SK-N-SH treated with all-trans-retinoic acid at 6 μM for 48 hours (cell line): ENCODE data around the gene CNNM1.

Source experiments
- ATAC-seq: fragments of 200-7000 bp; cut with Tn5 transposase; 3 replicates; pipeline ENCODE4 v1.9.1; 2020; ENCODE audit warnings: mild to moderate bottlenecking, moderate library complexity
- BACH2 ChIP-seq: fragments of 250-450 bp; sonication (Bioruptor Pico); IDR thresholded peaks from 2 replicates; pipeline ENCODE4 v1.9.0; 2021; ENCODE audit warnings: mild to moderate bottlenecking, borderline replicate concordance
- CREB5 ChIP-seq: fragments of 250-450 bp; sonication (Bioruptor Pico); IDR thresholded peaks from 2 replicates; pipeline ENCODE4 v1.5.1; 2020; ENCODE audit warnings: low read depth, mild to moderate bottlenecking, moderate library complexity
- CSDC2 ChIP-seq: fragments of 250-450 bp; sonication (Bioruptor Pico); IDR thresholded peaks from 2 replicates; pipeline ENCODE4 v1.5.0; 2020; ENCODE audit warnings: mild to moderate bottlenecking, moderate library complexity
- CSRNP3 ChIP-seq: fragments of 250-450 bp; sonication (Bioruptor Pico); IDR thresholded peaks from 2 replicates; pipeline ENCODE4 v1.5.1; 2021; ENCODE audit warnings: mild to moderate bottlenecking, moderate library complexity
- ESRRG ChIP-seq: fragments of 250-450 bp; sonication (Bioruptor Pico); IDR thresholded peaks from 2 replicates; pipeline ENCODE4 v1.6.1; 2021; ENCODE audit warnings: mild to moderate bottlenecking
- OSR1 ChIP-seq: fragments of 250-450 bp; sonication (Bioruptor Pico); IDR thresholded peaks from 2 replicates; pipeline ENCODE4 v1.8.0; 2022; ENCODE audit warnings: moderate library complexity, mild to moderate bottlenecking, inconsistent platforms
- PATZ1 ChIP-seq: fragments of 250-450 bp; sonication (Bioruptor Pico); IDR thresholded peaks from 2 replicates; pipeline ENCODE4 v1.8.0; 2020; ENCODE audit warnings: mild to moderate bottlenecking, moderate library complexity, borderline replicate concordance
- POU6F1 ChIP-seq: fragments of 250-450 bp; sonication (Bioruptor Pico); IDR thresholded peaks from 2 replicates; pipeline ENCODE4 v1.8.0; 2021; ENCODE audit warnings: low read depth, mild to moderate bottlenecking, moderate library complexity, borderline replicate concordance
- PPARA ChIP-seq: fragments of 250-450 bp; sonication (Bioruptor Pico); IDR thresholded peaks from 2 replicates; pipeline ENCODE4 v1.5.0; 2020; ENCODE audit warnings: mild to moderate bottlenecking, borderline replicate concordance
- SNAI2 ChIP-seq: fragments of 250-450 bp; sonication (Bioruptor Pico); IDR thresholded peaks from 2 replicates; pipeline ENCODE4 v1.5.0; 2020; ENCODE audit warnings: mild to moderate bottlenecking, moderate library complexity
- TSHZ2 ChIP-seq: fragments of 250-450 bp; sonication (Bioruptor Pico); IDR thresholded peaks from 2 replicates; pipeline ENCODE4 v1.5.0; 2020; ENCODE audit warnings: mild to moderate bottlenecking, moderate library complexity
- ZC3H10 ChIP-seq: fragments of 250-450 bp; sonication (Bioruptor Pico); IDR thresholded peaks from 2 replicates; pipeline ENCODE4 v1.5.1; 2021; ENCODE audit warnings: mild to moderate bottlenecking, moderate library complexity
- ZFP3 ChIP-seq: fragments of 250-450 bp; sonication (Bioruptor Pico); IDR thresholded peaks from 2 replicates; pipeline ENCODE4 v1.5.0; 2020; ENCODE audit warnings: mild to moderate bottlenecking, moderate library complexity
- ZNF70 ChIP-seq: fragments of 450-650 bp; formaldehyde crosslinking; IDR thresholded peaks from 2 replicates; pipeline ENCODE4 v1.5.0; 2020; ENCODE audit warnings: mild to moderate bottlenecking, moderate library complexity

CNNM1 gene

GRCh38 chr10:99410146-99410545 lies 81.0 kb downstream of the CNNM1 start:
- ATAC-seq: no peak

GRCh38 chr10:99410876-99411275 lies 81.7 kb downstream of the CNNM1 start:
- ATAC-seq: no peak
- TF ChIP-seq OSR1 (CRISPR knock-in tag): no peak
- no peak for TF ChIP-seq PATZ1 (CRISPR knock-in tag)
- TF ChIP-seq, all 23 proteins: peak for 0

More at GRCh38 chr10:99410146-99410545, 81.0 kb downstream of the CNNM1 start:
- TF ChIP-seq ESRRG: no peak
- no peak for TF ChIP-seq TSHZ2
- TF ChIP-seq ZC3H10 (CRISPR knock-in tag): no peak
- no peak for TF ChIP-seq PPARA
- no peak for TF ChIP-seq OSR1 (CRISPR knock-in tag)
- no peak for TF ChIP-seq ZNF70
- no peak for TF ChIP-seq SNAI2
- TF ChIP-seq CSDC2 (CRISPR knock-in tag): no peak
- TF ChIP-seq POU6F1 (CRISPR knock-in tag): no peak
- no peak for TF ChIP-seq BACH2 (CRISPR knock-in tag)
- no peak for TF ChIP-seq CSRNP3 (CRISPR knock-in tag)
- TF ChIP-seq PATZ1 (CRISPR knock-in tag): no peak
- TF ChIP-seq CREB5 (CRISPR knock-in tag): no peak

- TF ChIP-seq ZNF70 (no peak), PPARA (no peak), ZFP3 (CRISPR knock-in tag) (no peak)
- ATAC-seq: no peak
These were observed 82.4 kb downstream of the CNNM1 start for GRCh38 chr10:99411546-99411945.

GRCh38 chr10:99412099-99412498 lies 82.9 kb downstream of the CNNM1 start:
- TF ChIP-seq ZC3H10 (CRISPR knock-in tag) (no peak), POU6F1 (CRISPR knock-in tag) (no peak)
- TF ChIP-seq, all 23 proteins: peak for 0

More at GRCh38 chr10:99412099-99412498, 82.9 kb downstream of the CNNM1 start:
- no peak for ATAC-seq
